ENCODE data around the gene LRRC27.

The LRRC27 gene

GRCh38 chr10:132360766-132361447 is 28.9 kb downstream of the LRRC27 start:
- no peak for DNase-seq

- DNase-seq: no peak
Measured at GRCh38 chr10:132361581-132362101, 29.6 kb downstream of the LRRC27 start.

GRCh38 chr10:132362151-132362611 is 30.2 kb downstream of the LRRC27 start:
- no peak for DNase-seq

DNA sequence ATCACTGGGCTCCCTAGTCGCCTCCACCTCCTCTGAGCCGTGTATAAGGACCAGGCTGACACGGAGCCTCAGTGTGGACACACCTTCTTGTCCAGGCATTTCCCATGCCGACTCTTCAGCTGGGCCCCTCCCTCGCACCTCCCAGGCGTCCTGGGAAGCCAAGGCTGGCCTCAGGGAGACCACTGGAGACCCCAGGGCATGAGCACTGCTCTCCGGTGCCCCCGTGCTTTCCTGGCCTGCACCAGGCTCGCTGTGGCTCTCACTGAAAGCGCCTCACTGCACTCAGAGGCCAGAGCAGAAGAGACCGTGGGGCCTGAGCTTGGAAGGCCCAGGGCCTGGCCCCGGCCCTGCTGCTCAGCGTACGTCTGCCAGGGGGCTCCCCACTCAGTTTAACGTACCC is 31.4 kb downstream of the LRRC27 start:
- no peak for DNase-seq

GRCh38 chr10:132363921-132364593 is 32.1 kb downstream of the LRRC27 start:
- no peak for DNase-seq

DNA sequence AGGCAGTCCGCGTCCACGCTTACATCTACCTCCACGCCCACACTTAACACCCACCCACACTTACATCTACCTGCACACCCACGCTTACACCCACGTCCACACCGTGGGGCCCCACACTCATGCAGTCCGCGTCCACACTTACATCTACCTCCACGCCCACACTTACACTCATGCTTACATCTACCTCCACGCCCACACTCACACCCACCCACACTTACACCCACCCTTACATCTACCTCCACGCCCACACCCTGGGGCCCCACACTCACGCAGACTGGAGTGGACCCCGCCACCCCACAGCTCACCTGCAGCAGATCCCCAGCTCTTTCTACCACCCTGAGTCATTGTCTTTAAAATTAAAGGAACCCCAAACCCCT is 32.6 kb downstream of the LRRC27 start:
- no peak for DNase-seq

GRCh38 chr10:132365102-132365501 is 33.1 kb downstream of the LRRC27 start:
- no peak for DNase-seq

- no peak for DNase-seq
Measured at GRCh38 chr10:132366006-132366405, 34.0 kb downstream of the LRRC27 start.

DNA sequence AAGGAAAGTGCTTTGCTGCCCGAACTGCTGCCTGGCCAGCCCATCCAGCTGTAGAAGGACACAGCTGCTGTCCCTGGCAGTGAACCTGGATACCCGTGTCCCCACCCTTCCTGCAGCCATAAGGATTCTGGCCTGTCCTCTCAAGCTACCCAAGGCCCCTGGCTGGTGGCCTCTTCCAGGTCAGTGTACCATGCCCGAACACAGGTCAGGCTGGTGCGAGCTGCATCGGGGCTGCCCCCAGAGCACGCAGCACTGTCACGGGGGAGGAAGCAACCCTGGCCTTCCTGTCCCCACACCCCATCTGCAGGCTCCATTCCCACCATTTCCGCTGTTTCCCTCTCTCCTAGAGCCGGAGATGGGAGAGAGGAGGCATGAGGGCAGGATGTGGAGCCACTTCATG is 34.5 kb downstream of the LRRC27 start:
- DNase-seq: no peak

DNA sequence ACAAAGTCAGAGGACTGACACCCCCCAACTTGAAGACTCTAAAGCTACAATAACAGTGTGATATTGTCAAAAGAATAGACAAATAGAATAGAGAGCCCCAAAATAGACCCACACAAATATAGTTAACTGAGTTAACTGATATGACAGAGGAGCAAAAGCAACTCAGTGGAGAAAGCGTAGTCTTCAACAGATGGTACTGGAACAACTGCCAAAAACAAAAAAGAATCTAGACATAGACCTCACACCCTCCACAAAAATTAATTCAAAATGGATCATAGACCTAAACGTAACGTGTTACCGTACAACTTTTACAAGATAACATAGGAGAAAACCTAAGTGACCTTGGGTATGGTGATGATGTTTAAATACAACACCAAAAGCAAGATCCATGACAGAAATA is 36.4 kb downstream of the LRRC27 start:
- DNase-seq: no peak

GRCh38 chr10:132368881-132369635 is 37.1 kb downstream of the LRRC27 start:
- no peak for DNase-seq

DNA sequence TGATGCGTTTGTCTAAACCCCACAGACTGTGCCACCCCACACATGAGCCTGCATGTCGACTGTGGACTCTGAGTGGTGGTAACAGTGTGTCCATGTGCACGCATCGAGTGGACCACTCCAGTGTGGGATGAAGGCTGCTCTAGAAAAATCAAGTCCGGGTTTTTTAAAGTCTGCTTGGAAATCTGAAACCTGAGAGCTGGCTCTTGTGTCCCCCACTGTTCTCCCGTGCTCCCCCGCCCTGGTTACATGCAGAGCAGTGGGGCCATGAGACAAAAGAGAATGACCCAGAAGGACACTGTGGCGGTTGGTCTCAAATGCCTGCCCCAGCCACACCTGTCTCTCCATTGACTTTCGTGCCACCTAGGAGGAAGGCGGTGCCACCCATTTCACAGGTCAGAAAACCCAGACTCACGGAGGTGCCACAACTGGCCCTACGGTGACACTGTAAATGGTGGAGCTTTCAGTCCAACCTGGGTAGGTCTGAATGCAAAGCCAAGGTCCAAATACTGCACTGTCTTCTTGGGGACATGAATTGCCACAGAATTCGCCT is 37.7 kb downstream of the LRRC27 start:
- DNase-seq: no peak

DNA sequence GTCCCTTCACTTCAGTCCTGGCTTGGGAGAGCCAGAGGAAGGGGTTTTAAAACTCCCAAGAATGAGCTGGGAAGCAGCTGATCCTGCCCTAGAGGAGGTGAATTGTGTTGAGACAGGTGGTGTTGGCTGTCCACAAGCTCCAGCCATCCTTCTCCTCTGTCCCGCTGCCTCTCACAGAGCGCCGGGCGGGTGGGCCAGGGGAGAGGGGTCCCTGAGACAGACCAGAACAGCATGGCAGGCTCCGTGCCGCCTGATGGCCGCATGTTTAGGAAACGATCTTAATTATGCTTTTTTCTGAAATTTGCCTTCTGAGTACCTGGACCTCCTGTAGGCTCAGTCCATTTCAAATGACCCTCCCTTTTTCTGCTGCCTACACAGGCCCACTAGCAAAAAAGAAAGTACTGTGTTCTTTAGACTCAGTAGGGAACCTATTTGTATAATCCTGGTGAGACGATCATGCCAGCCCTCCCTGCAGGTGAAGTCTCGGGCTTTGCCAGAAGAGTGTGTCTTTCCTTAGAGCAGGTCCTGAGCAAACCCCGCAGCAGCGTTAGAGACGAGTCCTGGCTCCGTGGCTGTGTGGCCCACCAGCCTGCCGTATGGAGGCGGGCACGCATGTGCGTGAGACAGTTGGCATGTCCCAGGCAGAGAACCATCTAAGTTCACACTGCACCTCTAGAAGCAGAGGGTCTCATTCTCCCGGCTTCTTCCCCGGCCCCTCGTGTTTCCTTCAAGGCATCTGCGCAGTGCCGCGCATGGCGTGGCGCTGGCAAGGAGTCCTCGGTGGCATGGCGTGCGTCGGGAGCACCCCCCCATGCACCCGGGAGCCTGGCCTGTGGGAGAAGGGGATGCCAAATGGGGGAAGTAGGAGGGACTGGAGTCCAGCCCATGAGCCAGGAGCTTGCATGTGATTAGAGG is 38.7 kb downstream of the LRRC27 start:
- DNase-seq: no peak

DNA sequence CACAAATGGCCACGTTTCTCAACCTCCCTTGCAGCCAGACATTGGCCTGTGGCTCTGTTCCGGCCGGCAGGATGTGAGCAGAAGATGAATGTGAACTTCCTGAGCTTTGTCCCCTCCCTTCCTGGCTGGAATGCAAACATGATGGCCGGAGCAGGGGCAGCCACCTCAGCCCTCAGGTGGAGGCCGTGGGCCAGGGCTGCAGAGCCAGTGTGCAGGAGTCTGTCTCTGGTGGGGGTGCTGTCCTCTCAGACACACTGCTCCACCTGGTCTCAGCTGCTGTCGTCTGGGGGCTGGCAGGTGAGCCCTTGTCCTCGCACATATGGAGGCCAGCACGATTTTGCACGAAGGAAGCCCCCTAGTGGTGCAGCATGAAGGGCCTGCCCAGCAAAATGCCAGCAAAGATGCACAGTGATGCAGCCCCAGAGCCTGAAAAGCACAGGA is 39.7 kb downstream of the LRRC27 start:
- DNase-seq: no peak

DNA sequence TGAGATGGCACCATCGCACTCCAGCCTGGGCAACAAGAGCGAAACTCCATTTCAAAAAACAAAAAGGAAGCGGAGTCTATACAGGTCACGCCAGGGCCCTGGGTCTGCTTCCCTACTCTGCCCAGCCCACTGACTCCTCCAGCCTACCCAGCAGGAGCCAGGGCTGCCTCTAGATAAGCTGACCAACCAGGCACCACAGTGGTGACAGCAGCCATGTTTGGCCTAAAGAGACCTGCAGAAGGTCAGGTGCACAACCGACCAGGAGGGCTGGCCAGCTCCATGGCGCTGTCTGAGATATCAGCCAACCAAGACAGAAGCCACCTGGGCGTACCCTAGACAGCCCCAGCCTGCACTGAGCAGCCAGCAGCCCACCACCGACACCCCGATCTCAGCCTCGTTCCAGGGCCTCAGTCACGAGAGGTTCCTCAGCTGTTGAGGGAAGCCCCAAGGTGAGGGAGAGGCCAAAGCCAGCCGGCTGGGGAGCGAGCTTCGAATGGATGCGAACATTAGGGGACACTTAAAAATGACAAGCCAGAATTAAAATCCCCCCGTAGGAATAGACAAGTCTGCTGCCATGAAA is 40.6 kb downstream of the LRRC27 start:
- no peak for DNase-seq

GRCh38 chr10:132373241-132373955 is 41.4 kb downstream of the LRRC27 start:
- DNase-seq: no peak

DNA sequence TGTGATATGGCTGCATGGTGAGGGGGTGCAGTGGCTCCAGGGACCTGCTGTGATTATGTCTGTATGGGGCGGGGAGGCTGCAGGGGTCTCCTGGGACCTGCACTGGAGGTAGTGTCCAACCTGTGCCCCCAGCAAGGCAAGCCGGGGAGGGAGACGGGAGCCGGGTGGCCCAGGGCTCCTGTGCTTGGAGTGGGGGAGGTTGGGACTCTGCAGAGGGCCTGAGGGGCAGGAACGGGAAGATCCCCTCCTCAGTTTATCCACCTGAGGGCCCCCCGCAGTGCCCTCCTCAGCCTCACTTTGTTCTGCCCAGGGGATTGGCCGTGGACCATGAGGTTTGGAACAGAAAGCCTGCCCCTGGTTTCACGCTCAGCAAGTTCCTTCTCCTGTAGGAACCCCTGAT is 42.2 kb downstream of the LRRC27 start:
- no peak for DNase-seq

- no peak for DNase-seq
Measured at GRCh38 chr10:132374612-132375011, 42.6 kb downstream of the LRRC27 start.

- no peak for DNase-seq
Measured at GRCh38 chr10:132375116-132375794, 43.3 kb downstream of the LRRC27 start.

DNA sequence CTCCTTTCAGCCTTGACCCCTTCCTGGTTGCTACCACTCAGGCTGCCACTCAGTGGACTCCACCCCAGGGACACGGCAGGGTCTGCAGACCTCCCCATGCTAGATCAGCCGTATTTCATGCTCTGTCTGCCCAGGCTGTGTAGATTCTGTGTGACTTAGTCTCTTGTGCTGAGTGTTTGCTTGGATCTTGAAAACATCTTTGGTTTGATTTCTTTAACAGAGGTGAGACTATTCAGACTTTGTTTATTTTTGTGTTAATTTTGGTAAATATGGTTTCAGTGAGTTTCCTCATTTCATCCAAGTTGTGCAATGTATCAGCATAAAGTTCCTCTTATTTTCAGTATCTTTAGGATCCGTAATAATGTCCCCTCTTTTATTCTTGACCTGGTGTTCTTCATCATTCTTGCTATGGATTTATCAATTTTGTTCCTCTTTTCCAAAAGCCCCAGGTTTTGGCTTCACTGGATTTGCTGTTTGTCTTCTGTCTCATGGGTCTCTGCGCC is 43.9 kb downstream of the LRRC27 start:
- no peak for DNase-seq
